Right lobe of liver (tissue), 6 donors: ENCODE results near the gene FZD2. TPM values are rescaled to one million over a fixed set of nuclear protein-coding genes. Genes with fewer than 3 reads are reported as not detected.

ENCODE experiments used
- ATAC-seq, 4 donors: fragments of 200-7000 bp; cut with Tn5 transposase; one replicate each; pipeline ENCODE4 v1.9.1; 2020; ENCODE audit warnings: mild to moderate bottlenecking in 4 of 4, moderate library complexity in 4 of 4
- DNase-seq, 3 donors: peaks; one replicate each; pipeline ENCODE4 v3.0.0-alpha.2; 2020
- H3K27ac ChIP-seq, 3 donors: fragments of 200-600 bp; one replicate each; pipeline ENCODE4 v1.8.0; 2022
- H3K27me3 ChIP-seq, 2 donors: fragments of 200-600 bp; one replicate each; pipeline ENCODE4 v1.8.0; 2022
- H3K36me3 ChIP-seq, 4 donors: fragments of 200-600 bp; sonication (generic) in 1 of 4; one replicate each; pipeline versions ENCODE4 v1.5.1 to v1.8.0; 2017 to 2022; ENCODE audit warnings: control low read depth in 1 of 4
- H3K4me1 ChIP-seq, 4 donors: fragments of 200-600 bp; sonication (generic) in 1 of 4; one replicate each; pipeline versions ENCODE4 v1.5.1 to v1.8.0; 2017 to 2022; ENCODE audit warnings: control low read depth in 1 of 4
- H3K4me3 ChIP-seq, 3 donors: fragments of 200-600 bp; one replicate each; pipeline ENCODE4 v1.8.0; 2022
- H3K9me3 ChIP-seq, 4 donors: fragments of 200-600 bp; sonication (generic) in 1 of 4; one replicate each; pipeline versions ENCODE4 v1.5.1 to v1.8.0; 2017 to 2022; ENCODE audit warnings: control low read depth in 1 of 4
- CTCF ChIP-seq, 4 donors: fragments of 200-600 bp in 3 of 4; fragments of 450-650 bp in 1 of 4; IDR thresholded peaks; one replicate each; pipeline versions ENCODE4 v1.5.1 to v1.8.0; 2016 to 2022; ENCODE audit warnings: antibody characterized with exemption in 4 of 4, mild to moderate bottlenecking in 2 of 4
- POLR2A ChIP-seq: fragments of 450-650 bp; IDR thresholded peaks from one replicate; pipeline ENCODE4 v1.6.1; 2017; ENCODE audit warnings: antibody characterized with exemption, mild to moderate bottlenecking
- WGBS: methylation state at CpG from one replicate; pipeline ENCODE4 v1.1.6; 2018; ENCODE audit warnings: low coverage, low lambda C conversion rate; ENCODE audit not compliant: insufficient coverage; ENCODE audit errors: missing lambda C conversion rate; 5-methylcytosine and 5-hydroxymethylcytosine counted together
- intact Hi-C, 2 donors: fragments of 100-400 bp; cut with DNase I; formaldehyde crosslinking; loops; one replicate each; pipeline versions ENCODE4 v1.11.2 to v1.14.1; 2022
- total RNA-seq, 6 experiments: library from RNA; depleted of rRNA in 2 of 6; stranded (reverse); fragments of >200 nt in 2 of 6; fragmentation: NEBNext Ultra II Directional in 3 of 6; extraction: Animal tissue kit (Norgen Biotek cat#: 25700) in 3 of 6; gene quantifications; one replicate each; pipeline versions ENCODE4 v1.1.0 to v1.2.4, GENCODE V29; 2016 to 2023
- donor health status: DM: no; HTN: yes; CAD: no.
- donor health status: DM: no; HTN: no; CAD: no.
- donor health status: DM: no; HTN: no; CAD: no.
- donor health status: DM: no; HTN: yes; CAD: no.
- donor health status: DM: no; HTN: yes; CAD: no.

Gene FZD2
- total RNA-seq, 6 experiments from 2014 or later, result 0.11 to 0.64 (median 0.28) TPM

DNA sequence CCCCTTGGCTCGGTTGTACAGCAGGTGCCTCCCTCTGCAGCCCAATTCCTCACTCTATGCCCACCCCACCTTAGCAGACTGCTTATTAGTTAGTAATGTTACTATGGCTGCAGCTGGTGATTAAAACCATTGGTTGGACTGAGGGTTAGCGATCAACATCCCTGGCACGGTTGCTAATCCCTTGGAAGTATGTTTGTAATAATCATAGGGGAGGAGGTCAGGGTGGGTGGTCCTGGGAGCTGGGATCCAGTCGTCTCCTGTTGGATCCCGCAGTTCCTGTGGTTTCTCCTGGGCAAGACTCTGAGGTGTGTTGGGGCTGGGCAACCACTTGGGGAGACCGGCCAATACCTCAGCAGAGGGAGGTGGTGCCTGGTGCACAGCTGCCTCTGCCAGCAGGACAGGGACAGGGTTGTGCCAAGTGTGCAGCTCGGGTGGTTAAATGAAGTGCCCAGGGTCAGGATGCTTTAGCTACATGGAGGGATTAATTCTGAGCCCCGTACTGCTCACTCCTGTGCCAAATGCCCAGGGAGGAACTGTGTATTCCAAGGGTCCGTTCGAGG lies 38.0 kb downstream of the FZD2 start:
- no peak for TF ChIP-seq CTCF (IDR thresholded peaks at IDR 0.05)
- no peak for TF ChIP-seq POLR2A
- Histone ChIP-seq H3K4me3 (no peak overlapping the region), H3K36me3 (no peaks in the 10 kb centered on the region), H3K4me1 (no peaks in the 10 kb centered on the region), H3K27me3 (no peaks in the 10 kb centered on the region), H3K27ac (no peak overlapping the region), H3K9me3 (no peaks in the 10 kb centered on the region)
- 59% methylated on average over 7 of the region's 10 CpGs for WGBS
- DNase-seq, result no peak
- ATAC-seq, result no peak
- intact Hi-C loops, result no loop called here

DNA sequence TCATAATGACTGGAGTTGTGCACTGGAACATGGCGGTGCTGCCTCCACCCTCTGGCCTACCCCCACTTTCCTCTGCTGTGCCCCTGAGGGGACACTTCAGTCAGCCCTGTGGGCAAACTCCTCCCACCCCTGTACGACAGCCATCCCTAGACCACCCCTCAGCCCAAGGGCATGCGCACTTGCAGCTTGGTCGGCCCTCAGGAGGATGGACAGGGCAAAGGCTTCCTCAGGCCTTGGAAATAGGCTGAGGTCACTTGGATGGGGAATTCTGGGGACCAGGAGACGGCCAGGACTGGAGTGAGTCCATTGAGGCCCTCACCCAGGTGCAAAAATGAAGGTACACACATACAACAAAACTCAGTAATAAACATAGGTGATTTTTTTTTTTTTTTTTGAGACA lies 41.0 kb downstream of the FZD2 start:
- Histone ChIP-seq H3K27me3 (no peaks in the 10 kb centered on the region), H3K4me3 (no peak overlapping the region), H3K27ac (no peak overlapping the region), H3K9me3 (no peaks in the 10 kb centered on the region), H3K36me3 (no peaks in the 10 kb centered on the region), H3K4me1 (no peaks in the 10 kb centered on the region)
- peak in 1 of 3 donors; percentile 43 for DNase-seq
- intact Hi-C loops, result no loop called here
- WGBS, result 94% methylated on average over 3 of the region's 5 CpGs
- no peak for TF ChIP-seq POLR2A
- no peak for TF ChIP-seq CTCF (IDR thresholded peaks at IDR 0.05)
- ATAC-seq, result no peak

- TF ChIP-seq CTCF (IDR thresholded peaks at IDR 0.05) (no peak), POLR2A (no peak)
- Histone ChIP-seq H3K27ac (no peak overlapping the region), H3K36me3 (no peaks in the 10 kb centered on the region), H3K4me1 (no peaks in the 10 kb centered on the region), H3K27me3 (no peaks in the 10 kb centered on the region), H3K4me3 (no peak overlapping the region), H3K9me3 (no peaks in the 10 kb centered on the region)
- ATAC-seq (no peak), DNase-seq (no peak)
- WGBS, result 94% methylated on average over 2 of the region's 2 CpGs
- intact Hi-C loops, result no loop called here
Observed at GRCh38 chr17:44598932-44599297, 41.6 kb downstream of the FZD2 start.

- DNase-seq (no peak), ATAC-seq (peak in 3 of 4 donors; percentile 29 to 40 (median 37))
- H3K36me3 ChIP-seq, result no peaks in the 10 kb centered on the region
- no peak overlapping the region for H3K4me3 ChIP-seq
- WGBS, result 57% methylated on average over 7 of the region's 9 CpGs
- no peaks in the 10 kb centered on the region for H3K4me1 ChIP-seq
- TF ChIP-seq POLR2A (no peak), CTCF (IDR thresholded peaks at IDR 0.05) (no peak)
- H3K27me3 ChIP-seq, result no peaks in the 10 kb centered on the region
- H3K9me3 ChIP-seq, result no peaks in the 10 kb centered on the region
- intact Hi-C loops, result no loop called here
- H3K27ac ChIP-seq, result no peak overlapping the region
Observed at GRCh38 chr17:44599298-44600175, 42.3 kb downstream of the FZD2 start.
